ENCODE data around the gene C3orf80. TPM values are rescaled to one million over a fixed set of nuclear protein-coding genes. Genes with fewer than 3 reads are reported as not detected.
"Not testable (repeated sequence)": the region's sequence is repeated elsewhere in the genome, so short reads cannot be mapped to it uniquely, and the experiment has no call there.

Gene C3orf80
- total RNA-seq (2014; rRNA removed; shearing (Covaris generic)), result 0.10 TPM in 1 of 2 replicates, not detected in the other

- H3K36me3 ChIP-seq (replicated peaks; ENCODE audit: control insufficient read depth, insufficient read depth, low read length), result no peaks in the 10 kb centered on the region
- DNase-seq, result peak; percentile 83
- peak within 1 kb of the TSS; percentile 52 for H3K4me3 ChIP-seq (ENCODE audit: insufficient read depth, low read depth, low read length)
- peaks cover 57% of the 10 kb centered on the region for H3K27me3 ChIP-seq (ENCODE audit: control insufficient read depth, insufficient read depth, low read length)
Observed at GRCh38 chr3:160225176-160226025, at the start of gene C3orf80. Gene C3orf80, plus strand, starts transcription at chr3:160225422. Its CDS starts 214 bp downstream, at chr3:160225636.

GRCh38 chr3:160176923-160177322 is 48.3 kb upstream of the C3orf80 start:
- Histone ChIP-seq H3K4me3 (ENCODE audit: insufficient read depth, low read depth, low read length) (no peak overlapping the region), H3K36me3 (replicated peaks; ENCODE audit: control insufficient read depth, insufficient read depth, low read length) (no peaks in the 10 kb centered on the region), H3K27me3 (ENCODE audit: control insufficient read depth, insufficient read depth, low read length) (no peaks in the 10 kb centered on the region)
- no peak for DNase-seq

- not testable (repeated sequence) for DNase-seq; H3K27me3 ChIP-seq (ENCODE audit: control insufficient read depth, insufficient read depth, low read length); H3K36me3 ChIP-seq (replicated peaks; ENCODE audit: control insufficient read depth, insufficient read depth, low read length); H3K4me3 ChIP-seq (ENCODE audit: insufficient read depth, low read depth, low read length)
Observed at GRCh38 chr3:160178661-160179060, 46.6 kb upstream of the C3orf80 start.

GRCh38 chr3:160179403-160179802 is 45.8 kb upstream of the C3orf80 start:
- H3K27me3 ChIP-seq (ENCODE audit: control insufficient read depth, insufficient read depth, low read length); H3K36me3 ChIP-seq (replicated peaks; ENCODE audit: control insufficient read depth, insufficient read depth, low read length); DNase-seq; H3K4me3 ChIP-seq (ENCODE audit: insufficient read depth, low read depth, low read length): not testable (repeated sequence)

GRCh38 chr3:160179906-160180305 is 45.3 kb upstream of the C3orf80 start:
- Histone ChIP-seq H3K36me3 (replicated peaks; ENCODE audit: control insufficient read depth, insufficient read depth, low read length) (no peaks in the 10 kb centered on the region), H3K27me3 (ENCODE audit: control insufficient read depth, insufficient read depth, low read length) (no peaks in the 10 kb centered on the region), H3K4me3 (ENCODE audit: insufficient read depth, low read depth, low read length) (no peak overlapping the region)
- DNase-seq, result no peak

- peak; percentile 27 for DNase-seq
- Histone ChIP-seq H3K4me3 (ENCODE audit: insufficient read depth, low read depth, low read length) (no peak overlapping the region), H3K36me3 (replicated peaks; ENCODE audit: control insufficient read depth, insufficient read depth, low read length) (no peaks in the 10 kb centered on the region), H3K27me3 (ENCODE audit: control insufficient read depth, insufficient read depth, low read length) (no peaks in the 10 kb centered on the region)
Observed at GRCh38 chr3:160180581-160181216, 44.5 kb upstream of the C3orf80 start.

GRCh38 chr3:160183345-160184076 is 41.7 kb upstream of the C3orf80 start:
- Histone ChIP-seq H3K36me3 (replicated peaks; ENCODE audit: control insufficient read depth, insufficient read depth, low read length) (no peaks in the 10 kb centered on the region), H3K4me3 (ENCODE audit: insufficient read depth, low read depth, low read length) (no peak overlapping the region), H3K27me3 (ENCODE audit: control insufficient read depth, insufficient read depth, low read length) (no peaks in the 10 kb centered on the region)
- DNase-seq, result no peak

- no peak for DNase-seq
- no peaks in the 10 kb centered on the region for H3K36me3 ChIP-seq (replicated peaks; ENCODE audit: control insufficient read depth, insufficient read depth, low read length)
- no peak overlapping the region for H3K4me3 ChIP-seq (ENCODE audit: insufficient read depth, low read depth, low read length)
- H3K27me3 ChIP-seq (ENCODE audit: control insufficient read depth, insufficient read depth, low read length), result no peaks in the 10 kb centered on the region
Observed at GRCh38 chr3:160184655-160185054, 40.6 kb upstream of the C3orf80 start.

GRCh38 chr3:160185751-160186150 is 39.5 kb upstream of the C3orf80 start:
- DNase-seq, result no peak
- Histone ChIP-seq H3K36me3 (replicated peaks; ENCODE audit: control insufficient read depth, insufficient read depth, low read length) (no peaks in the 10 kb centered on the region), H3K27me3 (ENCODE audit: control insufficient read depth, insufficient read depth, low read length) (no peaks in the 10 kb centered on the region), H3K4me3 (ENCODE audit: insufficient read depth, low read depth, low read length) (no peak overlapping the region)

- Histone ChIP-seq H3K4me3 (ENCODE audit: insufficient read depth, low read depth, low read length) (no peak overlapping the region), H3K27me3 (ENCODE audit: control insufficient read depth, insufficient read depth, low read length) (no peaks in the 10 kb centered on the region), H3K36me3 (replicated peaks; ENCODE audit: control insufficient read depth, insufficient read depth, low read length) (no peaks in the 10 kb centered on the region)
- DNase-seq, result no peak
Observed at GRCh38 chr3:160187288-160187687, 37.9 kb upstream of the C3orf80 start.

- Histone ChIP-seq H3K36me3 (replicated peaks; ENCODE audit: control insufficient read depth, insufficient read depth, low read length) (no peaks in the 10 kb centered on the region), H3K27me3 (ENCODE audit: control insufficient read depth, insufficient read depth, low read length) (no peaks in the 10 kb centered on the region), H3K4me3 (ENCODE audit: insufficient read depth, low read depth, low read length) (no peak overlapping the region)
- DNase-seq, result no peak
Observed at GRCh38 chr3:160192310-160193029, 32.8 kb upstream of the C3orf80 start.

GRCh38 chr3:160193644-160194192 is 31.5 kb upstream of the C3orf80 start:
- no peak for DNase-seq
- no peaks in the 10 kb centered on the region for H3K27me3 ChIP-seq (ENCODE audit: control insufficient read depth, insufficient read depth, low read length)
- H3K4me3 ChIP-seq (ENCODE audit: insufficient read depth, low read depth, low read length), result no peak overlapping the region
- H3K36me3 ChIP-seq (replicated peaks; ENCODE audit: control insufficient read depth, insufficient read depth, low read length), result no peaks in the 10 kb centered on the region

- no peak overlapping the region for H3K4me3 ChIP-seq (ENCODE audit: insufficient read depth, low read depth, low read length)
- H3K36me3 ChIP-seq (replicated peaks; ENCODE audit: control insufficient read depth, insufficient read depth, low read length), result no peaks in the 10 kb centered on the region
- no peak for DNase-seq
- no peaks in the 10 kb centered on the region for H3K27me3 ChIP-seq (ENCODE audit: control insufficient read depth, insufficient read depth, low read length)
Observed at GRCh38 chr3:160194438-160194837, 30.8 kb upstream of the C3orf80 start.

- DNase-seq, result no peak
- Histone ChIP-seq H3K27me3 (ENCODE audit: control insufficient read depth, insufficient read depth, low read length) (no peaks in the 10 kb centered on the region), H3K4me3 (ENCODE audit: insufficient read depth, low read depth, low read length) (no peak overlapping the region), H3K36me3 (replicated peaks; ENCODE audit: control insufficient read depth, insufficient read depth, low read length) (no peaks in the 10 kb centered on the region)
Observed at GRCh38 chr3:160195106-160195505, 30.1 kb upstream of the C3orf80 start.
